ENCODE data around the gene CSNK1A1. TPM values are rescaled to one million over a fixed set of nuclear protein-coding genes. Genes with fewer than 3 reads are reported as not detected.

The CSNK1A1 gene
- total and polyA plus RNA-seq, 2 donors from 2014 or later = 63.9 to 221 TPM

- Histone ChIP-seq H3K9ac (ENCODE audit: low read length in 3 of 3) (peak overlapping the region in 2 of 3 donors; percentile 23 to 37), H3K4me3 (ENCODE audit: low read length in 3 of 3) (peak overlapping the region; percentile 24 to 65 (median 36)), H3K27me3 (ENCODE audit: control insufficient read depth, insufficient read depth, low read length) (no peaks in the 10 kb centered on the region), H3K4me1 (ENCODE audit: control insufficient read depth in 2 of 3, insufficient read depth in 2 of 3, low read depth in 1 of 3, low read length in 3 of 3) (peaks cover 4 to 12% (median 6%) of the 10 kb centered on the region in 3 donors), H3K27ac (ENCODE audit: low read depth in 2 of 2, low read length in 2 of 2) (peak overlapping the region in 1 of 2 donors; percentile 55), H3K9me3 (ENCODE audit: control insufficient read depth in 2 of 3, insufficient read depth in 1 of 3, low read length in 3 of 3) (no peaks in the 10 kb centered on the region), H3K36me3 (ENCODE audit: control insufficient read depth in 2 of 3, insufficient read depth in 3 of 3, low read length in 3 of 3) (no peaks in the 10 kb centered on the region)
- no peak for FAIRE-seq
- intact Hi-C loops (cut with DNase I) = no loop called here
- TF ChIP-seq CTCF (IDR thresholded peaks at IDR 0.05; ENCODE audit: borderline replicate concordance, extremely low read depth, insufficient read depth) = no peak
- DNase-seq = no peak
Measured at GRCh38 chr5:149580808-149581191, 29.6 kb upstream of the CSNK1A1 start.

DNA sequence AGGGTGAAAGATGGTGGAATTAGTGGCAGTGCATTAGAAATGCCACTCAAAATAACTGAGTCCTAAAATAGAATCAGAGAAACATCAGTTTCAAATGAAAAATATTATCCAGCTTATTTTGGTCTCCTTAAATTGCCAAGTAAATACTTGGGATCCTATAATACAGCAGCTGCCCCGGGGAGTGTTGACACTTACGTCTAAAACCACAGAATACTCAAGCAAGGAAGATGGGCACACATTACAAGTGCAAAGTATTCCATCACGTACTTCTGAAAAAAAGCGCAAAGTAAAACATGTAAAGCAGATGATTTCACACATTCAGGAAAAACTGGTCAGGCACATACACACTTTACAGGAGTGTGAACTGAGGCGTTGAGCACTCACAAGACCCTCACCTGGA is 27.7 kb upstream of the CSNK1A1 start:
- DNase-seq = no peak
- intact Hi-C loops (cut with DNase I) = no loop called here
- no peak for TF ChIP-seq CTCF (IDR thresholded peaks at IDR 0.05; ENCODE audit: borderline replicate concordance, extremely low read depth, insufficient read depth)
- Histone ChIP-seq H3K27ac (ENCODE audit: low read depth in 2 of 2, low read length in 2 of 2) (no peak overlapping the region), H3K27me3 (ENCODE audit: control insufficient read depth, insufficient read depth, low read length) (no peaks in the 10 kb centered on the region), H3K36me3 (ENCODE audit: control insufficient read depth in 2 of 3, insufficient read depth in 3 of 3, low read length in 3 of 3) (no peaks in the 10 kb centered on the region), H3K4me1 (ENCODE audit: control insufficient read depth in 2 of 3, insufficient read depth in 2 of 3, low read depth in 1 of 3, low read length in 3 of 3) (peaks cover 4 to 12% (median 6%) of the 10 kb centered on the region in 3 donors), H3K9me3 (ENCODE audit: control insufficient read depth in 2 of 3, insufficient read depth in 1 of 3, low read length in 3 of 3) (no peaks in the 10 kb centered on the region), H3K4me3 (ENCODE audit: low read length in 3 of 3) (no peak overlapping the region), H3K9ac (ENCODE audit: low read length in 3 of 3) (no peak overlapping the region)
- no peak for FAIRE-seq

GRCh38 chr5:149576021-149576420 is 24.8 kb upstream of the CSNK1A1 start:
- Histone ChIP-seq H3K4me1 (ENCODE audit: control insufficient read depth in 2 of 3, insufficient read depth in 2 of 3, low read depth in 1 of 3, low read length in 3 of 3) (peaks cover 0 to 4% (median 3%) of the 10 kb centered on the region in 3 donors), H3K27me3 (ENCODE audit: control insufficient read depth, insufficient read depth, low read length) (no peaks in the 10 kb centered on the region), H3K4me3 (ENCODE audit: low read length in 3 of 3) (no peak overlapping the region), H3K9ac (ENCODE audit: low read length in 3 of 3) (no peak overlapping the region), H3K9me3 (ENCODE audit: control insufficient read depth in 2 of 3, insufficient read depth in 1 of 3, low read length in 3 of 3) (no peaks in the 10 kb centered on the region), H3K36me3 (ENCODE audit: control insufficient read depth in 2 of 3, insufficient read depth in 3 of 3, low read length in 3 of 3) (no peaks in the 10 kb centered on the region), H3K27ac (ENCODE audit: low read depth in 2 of 2, low read length in 2 of 2) (no peak overlapping the region)
- no peak for TF ChIP-seq CTCF (IDR thresholded peaks at IDR 0.05; ENCODE audit: borderline replicate concordance, extremely low read depth, insufficient read depth)
- FAIRE-seq (no peak), DNase-seq (no peak)
- intact Hi-C loops (cut with DNase I) = no loop called here

- DNase-seq (no peak), FAIRE-seq (no peak)
- no peaks in the 10 kb centered on the region for H3K36me3 ChIP-seq (ENCODE audit: control insufficient read depth in 2 of 3, insufficient read depth in 3 of 3, low read length in 3 of 3)
- intact Hi-C loops (cut with DNase I) = no loop called here
- no peak overlapping the region for H3K9ac ChIP-seq (ENCODE audit: low read length in 3 of 3)
- no peak overlapping the region for H3K27ac ChIP-seq (ENCODE audit: low read depth in 2 of 2, low read length in 2 of 2)
- no peak for TF ChIP-seq CTCF (IDR thresholded peaks at IDR 0.05; ENCODE audit: borderline replicate concordance, extremely low read depth, insufficient read depth)
- H3K4me1 ChIP-seq (ENCODE audit: control insufficient read depth in 2 of 3, insufficient read depth in 2 of 3, low read depth in 1 of 3, low read length in 3 of 3) = no peaks in the 10 kb centered on the region
- no peak overlapping the region for H3K4me3 ChIP-seq (ENCODE audit: low read length in 3 of 3)
- H3K9me3 ChIP-seq (ENCODE audit: control insufficient read depth in 2 of 3, insufficient read depth in 1 of 3, low read length in 3 of 3) = no peaks in the 10 kb centered on the region
- no peaks in the 10 kb centered on the region for H3K27me3 ChIP-seq (ENCODE audit: control insufficient read depth, insufficient read depth, low read length)
Measured at GRCh38 chr5:149575131-149575530, 23.9 kb upstream of the CSNK1A1 start.

All from kidney (tissue), 14 donors.